GM12891 (cell line): ENCODE data around the gene XCR1.
A peak's percentile ranks its signal among the peaks of the same experiment; 100 is the strongest.

Experiments
- PAX5 ChIP-seq: IDR thresholded peaks from 2 replicates; pipeline ENCODE4 v1.6.1; 2011; ENCODE audit warnings: low read length, moderate library complexity, mild to moderate bottlenecking; ENCODE audit not compliant: insufficient read depth, severe bottlenecking
- POLR2A ChIP-seq: IDR thresholded peaks from 2 replicates; pipeline ENCODE4 v1.6.1; 2011; ENCODE audit warnings: low read depth, low read length, control low read depth
- POLR2AphosphoS5 ChIP-seq: IDR thresholded peaks from 2 replicates; pipeline ENCODE4 v1.6.1; 2011; ENCODE audit warnings: low read depth, low read length, control low read depth
- POU2F2 ChIP-seq: IDR thresholded peaks from 2 replicates; pipeline ENCODE4 v1.6.1; 2011; ENCODE audit warnings: low read depth, mild to moderate bottlenecking, control low read depth, low read length, moderate library complexity
- SPI1 ChIP-seq: IDR thresholded peaks from 2 replicates; pipeline ENCODE4 v1.6.1; 2011; ENCODE audit warnings: low read depth, low read length, control low read depth
- TAF1 ChIP-seq: IDR thresholded peaks from 2 replicates; pipeline ENCODE4 v1.6.1; 2011; ENCODE audit warnings: low read depth, low read length, control low read depth

DNA sequence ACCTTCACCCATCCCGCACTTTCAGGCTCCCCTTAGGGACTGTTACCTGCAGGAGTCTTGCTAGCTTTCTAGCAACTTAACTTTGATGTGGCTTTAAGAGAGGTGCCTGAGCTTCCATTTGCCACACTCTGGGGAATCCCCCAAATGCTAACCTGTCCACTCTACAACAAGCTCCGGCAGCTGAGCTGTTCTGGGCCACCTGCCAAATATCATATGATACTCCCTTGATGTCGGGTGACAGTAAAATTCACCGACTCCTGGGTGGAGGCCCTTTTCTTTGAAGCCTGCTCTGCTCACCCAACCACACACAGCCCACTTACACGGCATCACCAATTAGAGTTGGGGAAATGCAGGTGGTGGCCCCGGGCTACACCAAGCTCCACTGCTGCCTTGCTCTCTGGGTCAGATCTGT, 38.0 kb upstream of the XCR1 start:
- TF ChIP-seq POLR2A (no peak), POLR2AphosphoS5 (no peak), TAF1 (no peak), PAX5 (no peak), SPI1 (no peak), POU2F2 (peak; percentile 47; the same call in 1 of the 2 replicates)
